Right lobe of liver (tissue), 4 donors: ENCODE measurements around the gene SCN4A.
"Not testable (repeated sequence)": the region's sequence is repeated elsewhere in the genome, so short reads cannot be mapped to it uniquely, and the experiment has no call there.

ENCODE experiments used
- CTCF ChIP-seq, 4 donors: fragments of 200-600 bp in 3 of 4; fragments of 450-650 bp in 1 of 4; IDR thresholded peaks; one replicate each; pipeline versions ENCODE4 v1.5.1 to v1.8.0; 2016 to 2022; ENCODE audit warnings: antibody characterized with exemption in 4 of 4, mild to moderate bottlenecking in 2 of 4
- POLR2A ChIP-seq: fragments of 450-650 bp; IDR thresholded peaks from one replicate; pipeline ENCODE4 v1.6.1; 2017; ENCODE audit warnings: antibody characterized with exemption, mild to moderate bottlenecking
- donor health status: DM: no; HTN: no; CAD: no.
- donor health status: DM: no; HTN: no; CAD: no.
- donor health status: DM: no; HTN: yes; CAD: no.

DNA sequence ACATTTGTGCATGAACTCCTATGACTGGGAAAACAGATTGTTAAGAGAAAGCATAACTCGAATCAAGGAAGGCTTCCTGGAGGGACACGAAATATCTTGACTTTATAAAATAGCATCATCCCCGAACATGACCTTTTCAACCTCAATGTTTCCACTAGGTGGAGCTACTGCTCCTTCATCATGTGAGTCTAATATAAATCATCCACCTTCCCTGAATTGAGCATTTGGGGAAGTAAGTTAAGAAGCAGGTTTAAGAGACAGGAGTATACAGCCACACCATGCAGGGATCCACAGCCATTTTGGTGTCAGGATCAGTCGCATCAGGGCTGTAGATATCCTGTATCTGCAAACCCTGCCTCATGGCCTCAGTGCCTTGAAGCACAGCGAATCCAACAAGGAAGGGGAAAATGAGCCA lies 68.9 kb downstream of the SCN4A start:
- not testable (repeated sequence) for TF ChIP-seq POLR2A
- TF ChIP-seq CTCF (IDR thresholded peaks at IDR 0.05): peak; percentile 39 to 48 (median 45)
